ENCODE data around the gene NCAPG2.
A peak's percentile ranks its signal among the peaks of the same experiment; 100 is the strongest.

The NCAPG2 gene

DNA sequence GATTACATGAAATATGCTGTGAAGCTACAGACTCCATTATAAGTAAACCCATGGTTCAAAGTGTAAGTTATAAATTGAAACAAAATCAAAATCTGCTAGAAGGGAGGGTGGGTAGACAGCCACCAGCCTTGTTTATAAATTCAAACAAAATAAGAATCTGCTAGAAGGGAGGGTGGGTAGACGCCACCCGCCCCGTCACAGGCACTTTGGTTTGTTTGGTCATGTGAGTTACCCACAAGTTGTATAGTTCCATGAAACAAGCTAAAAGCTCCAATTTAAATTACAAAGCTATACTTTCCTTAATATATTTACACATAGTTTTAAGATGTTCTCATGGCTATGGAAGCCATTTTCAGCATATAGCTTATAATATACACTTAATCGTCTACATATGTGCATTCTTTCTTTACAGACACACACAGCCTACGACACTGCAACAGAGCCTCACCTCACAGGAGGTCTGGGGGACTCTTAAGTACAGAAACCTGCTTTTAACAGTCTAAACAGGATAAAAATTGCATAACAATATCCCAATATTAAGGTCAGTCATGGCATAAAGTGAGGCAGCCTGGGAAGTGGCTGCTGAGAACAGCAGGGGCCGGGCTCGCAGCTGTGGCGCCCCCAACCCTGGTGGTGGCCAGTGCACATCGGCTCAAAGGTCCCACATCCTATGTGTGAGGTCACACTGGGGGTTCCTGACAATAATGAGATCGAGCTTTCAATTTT is 28.1 kb upstream of the NCAPG2 start:
- DNase-seq, result no peak

DNA sequence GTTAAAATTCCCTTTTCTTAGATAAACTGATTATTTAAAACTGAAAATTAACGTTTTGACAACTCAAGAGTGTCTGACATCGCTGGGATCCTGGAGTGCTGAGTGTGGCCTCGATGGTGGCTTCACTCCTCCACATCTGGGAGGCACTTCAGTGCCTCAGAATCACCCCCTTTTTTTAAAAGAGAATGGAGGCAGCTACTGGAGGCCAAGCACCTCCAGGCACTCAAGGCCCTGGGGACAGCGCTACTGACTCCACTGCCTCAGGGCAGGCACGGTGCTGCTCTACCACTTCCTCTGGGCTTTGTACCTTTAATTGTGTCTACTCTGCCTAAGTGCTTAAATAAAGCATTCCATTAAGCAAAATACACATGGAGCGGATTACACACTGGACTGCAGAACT is 27.2 kb upstream of the NCAPG2 start:
- no peak for DNase-seq

DNA sequence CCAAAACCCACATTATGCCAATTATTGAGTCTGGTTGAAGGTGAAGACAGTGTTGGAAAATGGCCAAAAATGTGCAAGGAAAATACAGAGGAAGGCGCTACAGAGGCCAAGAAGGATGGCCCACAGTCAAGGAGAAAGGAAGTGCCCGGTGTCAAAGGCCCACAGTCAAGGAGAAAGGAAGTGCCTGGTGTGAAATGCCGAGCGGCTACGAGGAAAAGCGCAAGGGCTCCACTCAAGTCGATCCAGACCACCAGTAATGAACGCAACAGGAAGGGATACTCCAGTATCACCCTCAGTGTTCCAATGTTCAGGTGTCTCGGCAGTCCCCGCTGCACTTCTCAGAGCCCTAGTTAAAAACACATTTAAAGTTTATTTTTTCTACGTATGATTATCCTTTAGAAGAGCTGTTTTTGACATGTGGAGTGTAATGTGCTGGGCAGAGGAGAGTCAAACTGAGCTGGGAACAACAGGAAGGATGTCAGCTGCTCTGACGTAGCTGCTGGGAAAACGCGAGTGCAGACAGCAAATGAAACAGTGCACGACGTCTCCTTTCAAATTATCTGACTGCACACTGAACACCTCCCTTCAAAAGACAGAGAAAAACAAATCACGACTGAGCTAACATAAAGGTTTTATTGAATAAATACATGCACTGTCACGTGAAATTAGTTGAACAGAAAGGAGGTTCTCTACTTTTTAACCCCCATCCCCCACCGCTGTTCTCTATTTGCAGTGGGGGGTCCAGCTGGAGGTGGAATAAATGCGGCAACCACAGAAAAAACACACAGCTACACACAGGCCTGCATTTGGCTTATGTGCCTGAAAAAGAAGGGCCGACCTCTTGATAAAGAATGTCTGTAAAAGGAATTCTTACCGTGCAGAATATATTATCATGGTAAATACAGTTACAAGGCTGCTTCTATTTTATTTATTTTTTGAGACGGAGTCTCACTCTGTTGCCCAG is 26.1 kb upstream of the NCAPG2 start:
- DNase-seq, result no peak

DNA sequence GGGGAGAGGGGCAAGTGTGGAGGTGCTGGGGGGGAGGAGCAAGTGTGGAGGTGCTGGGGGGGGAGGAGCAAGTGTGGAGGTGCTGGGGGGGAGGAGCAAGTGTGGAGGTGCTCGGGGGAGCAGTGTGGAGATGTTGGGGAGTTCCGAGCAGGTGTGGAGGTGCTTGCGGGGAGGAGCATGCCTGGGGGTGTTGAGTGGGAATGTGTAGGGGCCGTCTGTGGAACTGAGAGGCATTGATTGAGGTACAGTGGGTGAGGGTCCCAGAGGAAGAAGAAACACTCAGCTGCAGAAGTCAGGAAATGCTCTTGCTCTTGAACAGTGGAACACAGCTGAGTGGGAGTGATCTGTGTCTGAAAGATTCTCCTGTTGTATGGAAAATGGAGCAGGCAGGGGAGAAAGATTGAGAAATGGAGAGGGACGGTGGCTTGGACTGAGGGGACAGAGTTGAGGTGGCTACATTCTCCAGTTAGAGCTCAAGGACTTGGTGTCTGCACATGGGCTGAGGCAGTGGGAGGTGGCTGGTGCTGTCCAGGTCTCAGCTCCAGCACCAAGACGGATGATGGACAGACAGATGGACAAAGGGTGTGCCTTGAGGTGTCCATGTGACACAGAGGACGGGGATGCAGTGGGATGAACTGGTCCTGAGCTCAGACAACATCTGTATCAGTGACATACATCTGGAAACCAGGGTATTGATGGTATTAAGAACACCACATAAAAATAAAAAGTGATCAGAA is 25.2 kb upstream of the NCAPG2 start:
- DNase-seq, result no peak

DNA sequence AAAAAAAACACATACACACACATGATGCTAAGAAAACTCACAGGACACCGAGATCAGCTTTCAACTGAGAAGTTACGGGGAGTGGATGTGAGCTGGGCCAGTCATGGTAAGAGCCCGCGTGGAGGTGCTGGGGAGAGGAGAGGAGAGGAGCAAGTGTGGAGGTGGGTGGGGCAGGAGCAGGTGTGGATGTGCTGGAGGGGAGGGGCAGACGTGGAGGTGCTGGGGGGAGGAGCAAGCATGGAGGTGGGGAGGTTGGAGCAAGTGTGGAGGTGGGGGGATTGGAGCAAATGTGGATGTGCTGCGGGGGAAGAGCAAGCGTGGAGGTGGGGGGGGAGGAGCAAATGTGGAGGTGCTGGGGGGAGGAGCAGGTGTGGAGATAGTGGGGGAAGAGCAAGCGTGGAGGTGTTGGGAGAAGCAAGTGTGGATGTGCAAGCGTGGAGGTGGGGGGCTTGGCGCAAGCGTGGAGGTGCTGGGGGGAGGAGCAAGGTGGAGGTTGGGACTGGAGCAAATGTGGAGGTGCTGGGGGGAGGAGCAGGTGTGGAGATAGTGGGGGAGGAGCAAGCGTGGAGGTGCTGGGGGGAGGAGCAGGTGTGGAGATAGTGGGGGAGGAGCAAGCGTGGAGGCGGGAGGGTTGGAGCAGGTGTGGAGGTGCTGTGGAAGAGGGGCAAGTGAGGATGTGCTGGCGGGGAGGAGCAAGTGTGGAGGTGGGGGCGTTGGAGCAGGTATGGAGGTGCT is 24.5 kb upstream of the NCAPG2 start:
- no peak for DNase-seq

DNA sequence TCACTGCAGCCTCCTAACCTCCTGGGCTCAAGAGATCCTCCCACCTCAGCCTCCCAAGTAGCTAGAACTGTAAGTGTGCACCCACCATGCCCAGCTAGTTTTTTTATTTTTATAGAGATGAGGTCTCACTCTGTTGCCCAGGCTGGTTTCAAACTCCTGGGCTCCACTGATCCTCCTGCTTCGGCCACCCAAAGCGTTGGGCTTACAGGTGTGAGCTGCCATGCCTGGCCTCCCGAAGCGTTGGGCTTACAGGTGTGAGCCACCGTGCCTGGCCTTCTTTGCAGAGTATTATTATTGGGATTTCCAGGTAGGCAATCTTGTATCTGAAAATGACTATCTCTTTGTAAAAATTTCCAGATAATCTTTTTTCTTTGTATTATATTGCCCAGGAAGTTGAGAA is 23.1 kb upstream of the NCAPG2 start:
- no peak for DNase-seq

DNA sequence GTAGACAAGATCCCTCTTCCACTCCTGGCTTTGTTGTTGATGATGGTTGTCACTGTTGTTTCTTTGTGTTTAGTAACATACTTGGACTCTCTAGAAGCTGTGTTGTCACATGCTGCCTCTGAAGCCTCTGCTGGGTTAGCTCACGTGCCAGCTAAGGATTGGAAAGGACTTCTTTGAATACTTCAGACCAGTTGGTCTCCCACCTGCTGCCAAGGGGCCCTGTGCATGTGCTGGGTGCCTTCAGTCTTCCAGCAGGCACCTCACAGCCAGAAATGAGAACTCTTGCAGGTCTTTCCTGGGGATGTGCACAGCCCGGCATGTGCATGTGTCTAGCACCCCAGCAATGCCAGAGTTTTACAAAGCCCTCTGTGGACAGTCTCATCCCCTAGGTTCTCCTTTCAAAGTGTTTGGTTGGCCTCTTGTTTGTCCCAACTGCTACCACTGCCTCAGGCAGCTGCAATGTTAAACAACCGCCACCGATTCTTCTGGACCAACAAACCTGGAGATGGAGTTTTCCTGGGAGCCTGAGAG is 21.7 kb upstream of the NCAPG2 start:
- DNase-seq, result no peak

DNA sequence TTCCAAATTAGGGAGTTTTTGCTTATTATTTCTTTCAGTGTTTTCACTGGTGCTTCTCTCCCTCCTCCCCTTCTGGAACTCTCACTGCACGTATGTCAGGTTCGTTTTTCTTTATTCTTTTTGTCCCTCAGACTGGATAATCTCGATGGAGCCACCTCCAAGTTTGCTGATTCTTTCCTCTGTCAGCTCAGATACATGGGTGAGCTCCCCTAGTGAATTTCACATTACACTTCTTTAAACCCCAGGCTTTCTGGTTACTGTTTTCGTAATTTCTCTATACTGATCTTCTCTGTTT is 20.8 kb upstream of the NCAPG2 start:
- DNase-seq, result no peak

DNA sequence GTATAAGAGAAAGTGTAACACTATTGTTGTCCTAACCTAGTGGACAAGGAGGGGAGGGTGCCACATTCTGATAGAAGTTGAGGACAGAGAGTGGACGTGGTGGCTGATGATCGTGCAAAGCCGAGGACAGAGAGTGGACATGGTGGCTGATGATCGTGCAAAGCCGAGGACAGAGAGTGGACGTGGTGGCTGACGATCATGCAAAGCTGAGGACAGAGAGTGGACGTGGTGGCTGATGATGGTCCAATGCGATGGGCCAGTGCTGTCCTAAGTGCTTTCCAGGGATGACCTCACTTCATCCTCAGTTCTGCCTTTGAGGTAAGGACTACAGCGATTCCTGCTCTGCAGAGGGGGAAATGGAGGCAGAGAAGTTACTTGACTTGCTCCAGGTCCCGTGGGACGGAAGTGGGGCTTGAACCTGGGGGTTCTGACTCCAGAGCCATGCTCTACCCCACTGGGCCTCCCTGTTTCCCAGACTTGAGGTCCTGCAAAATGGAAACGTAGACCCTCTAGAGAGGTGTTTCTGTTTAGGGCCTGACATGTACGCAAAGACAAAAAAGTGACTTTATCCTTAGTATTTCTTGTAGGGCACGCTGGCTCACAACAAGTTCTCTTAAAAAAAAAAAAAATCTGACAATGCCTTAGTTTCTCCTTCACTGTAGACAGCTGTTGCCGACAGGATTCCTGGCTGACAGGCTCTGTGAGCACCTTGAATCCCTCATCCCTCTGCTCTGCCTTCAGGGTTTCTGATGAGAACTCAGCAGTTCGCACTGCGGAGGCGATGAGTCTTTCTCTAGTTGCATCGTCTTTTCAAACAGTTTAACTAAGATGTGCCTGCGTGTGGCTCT is 20.3 kb upstream of the NCAPG2 start:
- DNase-seq, result no peak

DNA sequence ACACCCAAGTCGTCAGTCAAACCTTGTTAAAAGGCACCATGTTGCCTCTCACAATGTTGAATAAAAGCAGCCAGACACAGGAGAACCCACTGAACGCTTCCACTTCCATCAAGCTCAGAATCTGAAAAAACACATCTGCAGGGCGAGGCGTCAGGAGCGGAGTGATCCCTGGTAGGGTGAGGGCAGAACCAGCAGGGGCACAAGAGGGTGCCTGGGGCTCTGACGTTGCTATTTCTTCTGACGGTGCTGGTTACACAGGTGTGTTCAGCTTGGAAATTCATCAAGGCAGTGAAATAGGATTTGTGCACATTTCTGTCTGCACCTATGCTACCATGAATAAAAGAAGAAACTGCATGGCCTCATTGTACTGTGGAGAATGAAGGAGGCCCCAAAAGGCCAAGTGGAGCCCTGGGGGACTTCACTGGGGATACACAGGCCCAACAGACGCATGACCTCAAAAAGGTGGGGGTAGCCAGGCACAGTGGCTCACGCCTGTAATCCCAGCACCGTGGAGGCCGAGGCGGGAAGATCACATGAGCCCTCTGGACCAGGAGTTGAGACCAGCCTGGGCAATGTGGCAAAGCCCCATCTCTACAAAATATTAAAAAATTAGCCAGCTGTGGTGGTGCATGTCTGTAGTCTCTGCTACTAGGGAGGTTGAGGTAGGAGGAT is 19.2 kb upstream of the NCAPG2 start:
- no peak for DNase-seq

DNA sequence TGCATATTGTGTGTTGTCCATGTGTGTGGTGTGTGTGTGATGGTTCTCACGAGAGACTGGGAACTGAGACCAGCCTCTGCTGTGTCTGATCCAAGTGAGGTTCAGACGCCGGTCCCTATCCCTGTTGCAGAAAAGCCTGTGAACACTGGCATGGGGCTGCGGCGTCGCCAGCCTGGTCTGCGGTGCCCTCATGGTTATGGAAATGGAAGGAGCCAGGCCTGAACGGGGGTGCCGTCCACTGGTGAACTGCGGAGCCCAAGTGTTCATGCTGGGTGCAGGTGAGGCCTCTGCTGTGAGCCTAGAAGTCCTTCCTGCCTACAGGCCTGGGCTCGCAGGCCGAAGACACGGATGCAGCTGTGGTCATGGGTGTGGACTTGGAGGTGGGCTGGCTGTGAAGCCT is 18.7 kb upstream of the NCAPG2 start:
- DNase-seq, result no peak

DNA sequence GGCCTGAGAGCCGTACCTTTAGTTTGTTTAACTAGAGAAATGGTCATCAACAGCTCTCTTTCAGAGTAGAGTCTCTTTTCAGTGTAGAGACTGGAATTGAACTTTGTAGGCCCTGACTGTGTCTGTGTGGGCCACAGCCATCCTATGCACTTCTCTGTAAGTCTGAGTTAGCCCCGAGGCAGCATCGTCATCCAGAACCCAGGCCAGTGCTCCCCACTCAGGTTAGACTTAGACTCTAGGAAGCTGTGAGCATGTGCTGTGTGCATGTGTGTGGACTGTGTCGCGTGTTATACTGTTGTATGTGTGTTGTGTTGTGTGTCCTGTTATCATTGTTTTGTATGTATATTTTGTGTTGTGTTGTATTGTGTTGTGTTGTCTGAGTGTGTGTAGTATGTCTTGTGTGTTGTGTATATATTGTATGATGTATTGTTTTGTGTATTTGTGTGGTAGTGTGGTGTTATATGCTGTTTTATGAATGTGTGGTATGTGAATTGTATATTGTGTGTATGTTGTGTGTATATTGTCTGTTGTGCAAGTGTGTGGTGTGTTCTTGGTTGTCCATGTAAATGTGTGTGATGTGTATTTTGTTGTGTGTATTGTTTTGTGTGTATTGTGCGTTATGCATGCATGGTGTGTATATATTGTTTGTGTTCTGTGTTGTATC is 18.1 kb upstream of the NCAPG2 start:
- no peak for DNase-seq

DNA sequence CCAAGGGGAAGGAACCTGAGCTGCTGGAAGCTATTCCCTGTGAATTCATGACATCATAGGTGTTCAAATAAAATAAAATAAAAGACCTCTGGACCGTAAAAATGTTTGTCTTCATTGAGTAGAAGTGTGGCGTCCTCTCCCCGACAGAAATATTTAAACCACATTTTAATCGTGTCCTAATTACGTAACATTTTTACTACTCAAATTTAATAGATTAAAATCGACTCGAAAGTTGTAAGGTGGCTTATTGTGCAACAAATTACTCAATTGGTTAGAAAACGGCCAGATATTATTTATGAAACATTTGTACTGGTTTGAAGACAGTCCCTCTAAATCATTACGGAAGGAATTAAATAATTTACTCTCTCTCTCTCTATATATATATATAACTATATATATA is 15.5 kb upstream of the NCAPG2 start:
- DNase-seq, result no peak

DNA sequence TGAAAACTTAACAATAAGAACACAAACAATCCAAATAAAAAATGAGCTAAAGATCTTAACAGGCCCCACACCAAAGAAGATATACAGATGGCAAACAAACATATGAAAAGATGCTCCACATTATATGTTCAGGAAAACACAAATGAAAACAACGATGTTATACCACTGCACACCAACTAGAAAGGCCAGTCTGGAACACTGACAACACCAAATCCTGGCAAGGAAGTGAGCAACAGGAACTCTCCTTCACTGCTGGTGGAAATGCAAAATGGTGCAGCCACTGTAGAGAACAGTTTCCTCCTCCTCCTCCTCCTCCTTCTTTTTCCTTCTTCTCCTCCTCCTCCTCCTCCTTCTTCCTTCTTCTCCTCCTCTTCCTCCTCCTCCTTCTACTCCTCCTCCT is 12.2 kb upstream of the NCAPG2 start:
- DNase-seq, result no peak

DNA sequence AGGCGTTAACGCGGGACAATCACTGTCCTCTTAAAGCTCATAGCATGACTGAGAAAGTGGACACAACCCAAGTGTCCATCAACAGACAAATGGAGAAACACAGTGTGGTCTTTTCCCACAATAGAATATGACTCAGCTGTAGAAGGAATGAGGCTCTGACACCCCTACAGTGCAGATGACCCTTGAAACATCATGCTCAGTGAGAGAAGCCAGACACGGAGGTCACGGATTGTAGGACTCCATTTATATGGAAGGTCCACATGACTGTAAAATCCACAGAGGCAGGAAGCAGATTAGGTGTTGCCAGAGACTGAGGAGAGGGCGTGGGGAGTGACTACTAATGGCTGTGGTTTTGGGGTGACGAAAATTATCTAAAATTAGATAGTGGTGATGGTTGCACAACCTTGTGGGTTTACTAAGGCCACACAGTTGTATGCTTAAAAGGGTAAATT is 6.1 kb upstream of the NCAPG2 start:
- peak; percentile 19 for DNase-seq

DNA sequence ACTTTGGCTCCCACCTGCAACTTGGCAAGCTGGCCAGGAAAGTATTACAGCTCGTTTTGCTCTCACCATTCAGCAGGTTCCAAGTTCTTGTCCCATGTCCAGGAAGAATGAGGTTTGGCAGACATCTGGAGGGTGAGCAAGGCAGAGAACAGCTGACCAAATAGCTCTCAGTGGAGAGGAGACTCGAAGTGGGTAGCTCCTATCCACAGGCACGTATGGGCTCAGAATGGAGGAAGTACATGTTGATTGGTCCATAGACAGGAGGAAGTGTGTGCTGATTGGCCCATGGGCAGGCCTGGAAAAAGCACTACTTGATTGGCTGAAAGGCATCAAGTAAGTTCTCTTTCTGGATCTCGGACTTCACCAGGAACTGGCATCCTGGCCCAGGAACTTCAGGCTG is 3.0 kb upstream of the NCAPG2 start:
- no peak for DNase-seq

DNA sequence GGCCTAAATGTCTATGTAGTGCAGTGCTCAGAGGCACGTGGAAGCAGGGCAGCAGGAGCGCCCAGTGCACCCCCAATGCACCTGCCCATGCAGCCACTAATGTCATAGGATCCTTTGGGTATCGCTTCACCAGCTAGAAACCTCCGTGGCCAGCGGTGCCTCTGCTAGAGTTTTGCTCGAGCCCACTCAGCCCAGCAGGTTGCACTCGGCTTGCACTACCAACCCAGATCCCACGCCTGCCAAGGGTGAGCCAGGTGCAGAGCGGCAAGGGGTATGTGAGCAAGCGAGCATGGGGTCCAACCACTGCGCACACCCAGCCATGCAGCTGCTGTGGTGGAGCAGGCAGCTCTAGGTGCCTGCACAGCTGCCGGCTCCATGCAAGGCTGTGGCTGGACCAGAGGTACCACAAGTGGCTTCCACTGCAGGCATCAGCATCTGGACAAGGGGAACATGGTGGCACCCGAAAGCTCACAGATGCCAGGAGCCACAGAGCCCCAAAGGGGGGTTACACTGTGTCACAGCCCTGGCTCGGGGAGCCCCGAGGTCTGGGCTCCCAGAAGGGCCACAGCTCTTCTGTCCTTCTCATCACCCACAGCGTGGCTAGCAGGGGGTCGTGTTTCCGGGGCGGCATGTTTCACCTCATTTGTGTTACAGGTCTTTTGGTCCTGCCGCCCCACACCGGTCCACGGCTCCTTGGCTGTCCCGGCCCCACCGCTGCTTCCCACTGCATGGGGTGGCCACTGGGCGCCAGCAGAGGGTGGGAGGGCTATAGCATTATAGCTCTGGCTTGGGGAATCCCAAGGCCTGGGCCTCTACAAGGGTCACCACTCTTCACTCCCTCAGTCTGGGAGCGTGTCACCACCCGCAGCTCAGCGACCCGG is 2.3 kb upstream of the NCAPG2 start:
- DNase-seq, result no peak

DNA sequence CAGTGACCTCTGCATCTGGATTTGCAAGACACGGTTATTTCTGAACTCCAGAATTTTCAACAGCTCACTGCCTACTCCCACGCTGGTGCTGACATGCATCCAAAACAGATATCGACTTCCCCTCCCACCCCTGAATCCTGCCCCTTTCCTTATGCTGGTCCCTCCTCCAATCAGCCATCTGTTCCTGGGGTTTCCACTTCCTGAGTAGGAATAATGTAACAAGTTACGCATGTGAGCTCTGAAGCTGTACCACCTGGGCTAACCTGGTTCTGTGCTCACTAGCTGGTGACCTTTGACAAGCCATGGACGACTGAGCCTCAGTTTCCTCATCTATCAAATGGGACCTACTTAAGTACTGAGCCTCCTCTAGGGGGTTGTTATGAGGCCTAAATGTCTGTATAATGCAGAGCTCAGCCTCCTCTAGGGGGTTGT is 1.7 kb upstream of the NCAPG2 start:
- no peak for DNase-seq

DNA sequence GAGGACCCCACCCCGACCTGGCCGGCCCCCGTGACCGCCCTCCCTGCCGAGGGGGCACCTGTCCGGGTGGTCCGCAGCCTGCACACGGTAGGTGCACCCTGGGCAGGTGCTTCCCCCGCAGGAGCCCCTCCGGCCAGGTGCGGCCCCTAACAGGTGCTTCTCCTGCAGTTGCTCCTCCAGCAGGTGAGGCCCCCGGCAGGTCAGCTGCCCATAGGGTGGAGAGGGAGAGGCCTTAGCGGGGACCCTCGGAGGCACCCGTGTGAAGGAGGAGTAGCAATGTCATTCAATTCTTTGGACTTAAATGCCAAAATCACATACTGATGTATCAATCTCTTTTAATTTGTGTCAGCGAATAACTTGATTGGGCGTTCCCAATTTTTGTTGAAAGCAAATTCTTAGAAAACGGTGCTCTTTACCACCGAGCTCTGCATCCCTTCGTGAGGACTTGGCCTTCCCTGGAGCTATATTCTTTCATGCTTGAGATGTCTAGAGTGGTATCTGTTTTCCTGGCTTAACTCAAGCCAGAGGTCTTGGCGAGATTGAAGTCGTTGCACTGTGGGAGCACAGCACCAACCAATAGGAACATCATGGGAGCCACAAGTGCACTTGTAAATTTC is 738 bp upstream of the NCAPG2 start:
- DNase-seq, result no peak

Data from CD4-positive, alpha-beta T cell treated with Interleukin-4 for 4 hours (primary cell).